ENCODE measurements around the gene EVA1C. TPM values are rescaled to one million over a fixed set of nuclear protein-coding genes. Genes with fewer than 3 reads are reported as not detected.

EVA1C gene
- total and polyA plus RNA-seq, 10 of the 15 experiments (the other 5 are each of a cell fraction or from before 2014, with no cell fraction given) = 0.13 to 0.56 (median 0.34) TPM; not detected in 7

DNA sequence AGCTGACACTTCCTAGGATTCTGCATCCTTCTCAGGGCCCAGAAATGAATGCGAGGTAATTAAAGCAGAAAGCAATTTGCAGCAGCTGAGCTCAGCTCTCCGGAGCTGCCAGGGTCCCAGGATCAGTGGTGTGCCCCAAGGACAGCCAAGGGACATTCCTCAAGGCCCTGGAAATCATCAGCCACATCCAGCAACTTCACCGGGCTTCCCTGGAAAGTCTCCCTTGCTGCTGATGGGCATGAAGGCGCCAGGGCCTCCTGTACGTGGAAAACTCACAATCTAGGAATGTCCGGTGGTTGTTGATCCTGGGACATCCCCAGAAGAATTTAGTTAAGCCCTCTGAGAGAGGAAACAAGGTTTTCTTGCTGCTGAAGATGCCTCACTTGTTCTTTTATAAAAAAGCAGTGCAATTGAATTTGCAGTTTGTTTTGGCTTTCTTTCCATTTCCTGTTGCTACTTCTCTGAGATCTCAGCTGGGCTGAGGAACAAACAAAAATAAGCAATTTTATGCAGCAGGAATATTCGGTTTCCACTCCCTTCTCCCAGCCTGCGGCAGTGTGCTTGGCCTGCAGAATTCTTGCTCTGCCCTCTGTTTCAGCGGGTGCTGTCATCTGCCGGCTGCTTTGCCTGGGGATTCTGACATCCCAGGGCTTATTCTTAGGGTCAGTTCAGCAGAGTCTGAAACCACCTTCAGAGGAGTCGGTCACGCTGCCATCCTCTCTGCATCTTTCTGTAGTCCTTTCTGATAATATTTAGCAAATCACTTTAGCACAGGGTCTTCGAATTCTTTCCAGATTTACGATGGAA is 86.9 kb downstream of the EVA1C start:
- H4K20me1 ChIP-seq (ENCODE audit: control insufficient read depth, insufficient read depth) = no peaks in the 10 kb centered on the region
- ChIA-PET CTCF (no interaction called here), POLR2A (no interaction called here), RAD21 (ENCODE audit: unreplicated experiment) (no interaction called here), SMC1A (ENCODE audit: uncharacterized antibody, unreplicated experiment) (interaction anchor here (0.8 kb wide), 1 partner anchor 25 kb away, joined by 3 read pairs; no protein-coding TSS in a partner anchor)
- no peak overlapping the region for H3K9ac ChIP-seq (ENCODE audit: control insufficient read depth, insufficient read depth, low read length)
- BruUV-seq (replicated peaks) = no TSS peak
- H3K27ac ChIP-seq (ENCODE audit: control insufficient read depth, insufficient read depth) = no peak overlapping the region
- no peak for ATAC-seq
- H3K79me2 ChIP-seq (ENCODE audit: control insufficient read depth, insufficient read depth, low read length) = no peaks in the 10 kb centered on the region
- intact Hi-C loops (cut with micrococcal nuclease; ENCODE audit: unreplicated experiment) (no loop called here), in situ Hi-C loops (cut with MboI) (no loop called here)
- H3K9me3 ChIP-seq (replicated peaks; ENCODE audit: control insufficient read depth, insufficient read depth, low read length) = no peaks in the 10 kb centered on the region
- H3K4me3 ChIP-seq = no peak overlapping the region
- no peak for DNase-seq (ENCODE audit: low read depth, low spot score)
- H2AFZ ChIP-seq (ENCODE audit: control insufficient read depth, low read depth, low read length) = no peak overlapping the region
- no peak overlapping the region for H3K4me2 ChIP-seq (ENCODE audit: control insufficient read depth, insufficient read depth)
- no peaks in the 10 kb centered on the region for H3K27me3 ChIP-seq (replicated peaks in 1 of 2; ENCODE audit: control insufficient read depth in 2 of 2, insufficient read depth in 2 of 2, low read length in 1 of 2)
- WGBS (ENCODE audit: insufficient coverage, insufficient replicate concordance, low lambda C conversion rate, missing lambda C conversion rate) = 30% methylated on average over 14 of the region's 14 CpGs
- FAIRE-seq = no peak
- no peaks in the 10 kb centered on the region for H3K4me1 ChIP-seq (ENCODE audit: control insufficient read depth, insufficient read depth, low read length)
- H3K36me3 ChIP-seq (ENCODE audit: control insufficient read depth in 2 of 2, insufficient read depth in 2 of 2, low read length in 1 of 2) = no peaks in the 10 kb centered on the region
- TF ChIP-seq, protein P1, sequence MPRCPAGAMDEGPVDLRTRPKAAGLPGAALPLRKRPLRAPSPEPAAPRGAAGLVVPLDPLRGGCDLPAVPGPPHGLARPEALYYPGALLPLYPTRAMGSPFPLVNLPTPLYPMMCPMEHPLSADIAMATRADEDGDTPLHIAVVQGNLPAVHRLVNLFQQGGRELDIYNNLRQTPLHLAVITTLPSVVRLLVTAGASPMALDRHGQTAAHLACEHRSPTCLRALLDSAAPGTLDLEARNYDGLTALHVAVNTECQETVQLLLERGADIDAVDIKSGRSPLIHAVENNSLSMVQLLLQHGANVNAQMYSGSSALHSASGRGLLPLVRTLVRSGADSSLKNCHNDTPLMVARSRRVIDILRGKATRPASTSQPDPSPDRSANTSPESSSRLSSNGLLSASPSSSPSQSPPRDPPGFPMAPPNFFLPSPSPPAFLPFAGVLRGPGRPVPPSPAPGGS (IDR thresholded peaks at IDR 0.05; ENCODE audit: borderline replicate concordance, insufficient read depth, low read depth, low read length, poor library complexity, severe bottlenecking) = no peak
- TF ChIP-seq CEBPB (IDR thresholded peaks at IDR 0.05; ENCODE audit: borderline replicate concordance in 1 of 2, low read depth in 2 of 2, low read length in 2 of 2) (no peak), BMI1 (IDR thresholded peaks at IDR 0.05; ENCODE audit: borderline replicate concordance) (no peak), HDAC2 (IDR thresholded peaks at IDR 0.05) (no peak), POLR2A (IDR thresholded peaks at IDR 0.05; ENCODE audit: low read depth, low read length) (no peak), STAT1 (conservative IDR thresholded peaks at IDR 0.05) (no peak), GATAD2B (conservative IDR thresholded peaks at IDR 0.05; ENCODE audit: low read depth) (no peak), ZNF217 (IDR thresholded peaks at IDR 0.05) (no peak), SMAD1 (IDR thresholded peaks at IDR 0.05; ENCODE audit: low read depth, partially characterized antibody) (no peak)
- TF ChIP-seq, protein P2, sequence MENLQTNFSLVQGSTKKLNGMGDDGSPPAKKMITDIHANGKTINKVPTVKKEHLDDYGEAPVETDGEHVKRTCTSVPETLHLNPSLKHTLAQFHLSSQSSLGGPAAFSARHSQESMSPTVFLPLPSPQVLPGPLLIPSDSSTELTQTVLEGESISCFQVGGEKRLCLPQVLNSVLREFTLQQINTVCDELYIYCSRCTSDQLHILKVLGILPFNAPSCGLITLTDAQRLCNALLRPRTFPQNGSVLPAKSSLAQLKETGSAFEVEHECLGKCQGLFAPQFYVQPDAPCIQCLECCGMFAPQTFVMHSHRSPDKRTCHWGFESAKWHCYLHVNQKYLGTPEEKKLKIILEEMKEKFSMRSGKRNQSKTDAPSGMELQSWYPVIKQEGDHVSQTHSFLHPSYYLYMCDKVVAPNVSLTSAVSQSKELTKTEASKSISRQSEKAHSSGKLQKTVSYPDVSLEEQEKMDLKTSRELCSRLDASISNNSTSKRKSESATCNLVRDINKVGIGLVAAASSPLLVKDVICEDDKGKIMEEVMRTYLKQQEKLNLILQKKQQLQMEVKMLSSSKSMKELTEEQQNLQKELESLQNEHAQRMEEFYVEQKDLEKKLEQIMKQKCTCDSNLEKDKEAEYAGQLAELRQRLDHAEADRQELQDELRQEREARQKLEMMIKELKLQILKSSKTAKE (IDR thresholded peaks at IDR 0.05; ENCODE audit: low read depth, poor library complexity, severe bottlenecking) = no peak
- TF ChIP-seq, protein P3, sequence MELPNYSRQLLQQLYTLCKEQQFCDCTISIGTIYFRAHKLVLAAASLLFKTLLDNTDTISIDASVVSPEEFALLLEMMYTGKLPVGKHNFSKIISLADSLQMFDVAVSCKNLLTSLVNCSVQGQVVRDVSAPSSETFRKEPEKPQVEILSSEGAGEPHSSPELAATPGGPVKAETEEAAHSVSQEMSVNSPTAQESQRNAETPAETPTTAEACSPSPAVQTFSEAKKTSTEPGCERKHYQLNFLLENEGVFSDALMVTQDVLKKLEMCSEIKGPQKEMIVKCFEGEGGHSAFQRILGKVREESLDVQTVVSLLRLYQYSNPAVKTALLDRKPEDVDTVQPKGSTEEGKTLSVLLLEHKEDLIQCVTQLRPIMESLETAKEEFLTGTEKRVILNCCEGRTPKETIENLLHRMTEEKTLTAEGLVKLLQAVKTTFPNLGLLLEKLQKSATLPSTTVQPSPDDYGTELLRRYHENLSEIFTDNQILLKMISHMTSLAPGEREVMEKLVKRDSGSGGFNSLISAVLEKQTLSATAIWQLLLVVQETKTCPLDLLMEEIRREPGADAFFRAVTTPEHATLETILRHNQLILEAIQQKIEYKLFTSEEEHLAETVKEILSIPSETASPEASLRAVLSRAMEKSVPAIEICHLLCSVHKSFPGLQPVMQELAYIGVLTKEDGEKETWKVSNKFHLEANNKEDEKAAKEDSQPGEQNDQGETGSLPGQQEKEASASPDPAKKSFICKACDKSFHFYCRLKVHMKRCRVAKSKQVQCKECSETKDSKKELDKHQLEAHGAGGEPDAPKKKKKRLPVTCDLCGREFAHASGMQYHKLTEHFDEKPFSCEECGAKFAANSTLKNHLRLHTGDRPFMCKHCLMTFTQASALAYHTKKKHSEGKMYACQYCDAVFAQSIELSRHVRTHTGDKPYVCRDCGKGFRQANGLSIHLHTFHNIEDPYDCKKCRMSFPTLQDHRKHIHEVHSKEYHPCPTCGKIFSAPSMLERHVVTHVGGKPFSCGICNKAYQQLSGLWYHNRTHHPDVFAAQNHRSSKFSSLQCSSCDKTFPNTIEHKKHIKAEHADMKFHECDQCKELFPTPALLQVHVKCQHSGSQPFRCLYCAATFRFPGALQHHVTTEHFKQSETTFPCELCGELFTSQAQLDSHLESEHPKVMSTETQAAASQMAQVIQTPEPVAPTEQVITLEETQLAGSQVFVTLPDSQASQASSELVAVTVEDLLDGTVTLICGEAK (IDR thresholded peaks at IDR 0.05; ENCODE audit: borderline replicate concordance) = no peak
